Thoracic aorta (tissue), 2 donors: ENCODE results near the gene CHST10. TPM values are rescaled to one million over a fixed set of nuclear protein-coding genes. Genes with fewer than 3 reads are reported as not detected.

Source experiments
- ATAC-seq: fragments of 150-250 bp; one replicate; pipeline ENCODE4 v1.8.0; 2017; ENCODE audit warnings: low read depth; ENCODE audit not compliant: insufficient number of reproducible peaks, low FRiP score
- DNase-seq: peaks from one replicate; pipeline ENCODE4 v3.0.0-alpha.2; 2020; ENCODE audit warnings: low spot score
- H3K27ac ChIP-seq, 2 donors: fragments of 200-600 bp; sonication (generic); 1 replicate in 1 of 2; 2 replicates in 1 of 2; pipeline ENCODE4 v1.5.1; 2016; ENCODE audit warnings: mild to moderate bottlenecking in 2 of 2, moderate library complexity in 2 of 2
- H3K27me3 ChIP-seq: fragments of 200-600 bp; sonication (generic); replicated peaks from 2 replicates; pipeline ENCODE4 v1.6.0; 2016; ENCODE audit warnings: mild to moderate bottlenecking; ENCODE audit not compliant: insufficient read depth
- H3K36me3 ChIP-seq: fragments of 200-600 bp; sonication (generic); one replicate; pipeline ENCODE4 v1.5.1; 2016
- H3K4me1 ChIP-seq, 2 donors: fragments of 200-600 bp; sonication (generic); 1 replicate in 1 of 2; 2 replicates in 1 of 2; pipeline versions ENCODE4 v1.5.1 to v1.6.0; 2016; ENCODE audit warnings: low read depth in 2 of 2, mild to moderate bottlenecking in 1 of 2; ENCODE audit not compliant: control insufficient read depth in 1 of 2
- H3K4me3 ChIP-seq: fragments of 200-600 bp; sonication (generic); 2 replicates; pipeline ENCODE4 v1.5.1; 2016; ENCODE audit warnings: mild to moderate bottlenecking
- H3K9me3 ChIP-seq: fragments of 200-600 bp; sonication (generic); 2 replicates; pipeline ENCODE4 v1.5.1; 2016
- CTCF ChIP-seq: fragments of 200-600 bp; sonication (generic); IDR thresholded peaks from one replicate; pipeline ENCODE4 v1.5.1; 2019; ENCODE audit warnings: antibody characterized with exemption
- total RNA-seq, 2 donors: library from RNA; depleted of rRNA; stranded (reverse); fragments of >200 nt; gene quantifications; one replicate each; pipeline versions ENCODE4 v1.1.0 to v1.2.3, GENCODE V29; 2016

The CHST10 gene
- total RNA-seq, 2 donors from 2014 or later: 4.6 to 8.5 TPM

GRCh38 chr2:100416397-100416934, 1.0 kb downstream of the CHST10 start:
- no peak for TF ChIP-seq CTCF
- H3K36me3 ChIP-seq: no peaks in the 10 kb centered on the region
- H3K4me3 ChIP-seq: peak overlapping the region; percentile 81
- H3K27ac ChIP-seq: peak overlapping the region in 1 of 2 donors; percentile 65
- peaks cover 4 to 25% of the 10 kb centered on the region in 2 donors for H3K4me1 ChIP-seq
- no peaks in the 10 kb centered on the region for H3K9me3 ChIP-seq
- ATAC-seq (no peak), DNase-seq (no peak)
- H3K27me3 ChIP-seq: no peaks in the 10 kb centered on the region

GRCh38 chr2:100413571-100413970, 3.9 kb downstream of the CHST10 start:
- ATAC-seq (no peak), DNase-seq (no peak)
- H3K36me3 ChIP-seq: no peaks in the 10 kb centered on the region
- no peaks in the 10 kb centered on the region for H3K9me3 ChIP-seq
- no peaks in the 10 kb centered on the region for H3K27me3 ChIP-seq
- H3K4me1 ChIP-seq: peaks cover 4 to 25% of the 10 kb centered on the region in 2 donors
- TF ChIP-seq CTCF: no peak
- no peak overlapping the region for H3K27ac ChIP-seq
- no peak overlapping the region for H3K4me3 ChIP-seq

- H3K27ac ChIP-seq: no peak overlapping the region
- TF ChIP-seq CTCF: no peak
- DNase-seq: no peak
- no peak for ATAC-seq
- no peaks in the 10 kb centered on the region for H3K9me3 ChIP-seq
- peaks cover 4 to 25% of the 10 kb centered on the region in 2 donors for H3K4me1 ChIP-seq
- no peaks in the 10 kb centered on the region for H3K27me3 ChIP-seq
- no peak overlapping the region for H3K4me3 ChIP-seq
- no peaks in the 10 kb centered on the region for H3K36me3 ChIP-seq
These were observed 4.6 kb downstream of the CHST10 start for GRCh38 chr2:100412881-100413321.

- DNase-seq: no peak
- Histone ChIP-seq H3K9me3 (no peaks in the 10 kb centered on the region), H3K4me1 (peaks cover 4 to 25% of the 10 kb centered on the region in 2 donors), H3K36me3 (no peaks in the 10 kb centered on the region), H3K4me3 (no peak overlapping the region), H3K27ac (no peak overlapping the region), H3K27me3 (no peaks in the 10 kb centered on the region)
- no peak for ATAC-seq
- no peak for TF ChIP-seq CTCF
These were observed 5.0 kb downstream of the CHST10 start for GRCh38 chr2:100412466-100412865.

GRCh38 chr2:100411841-100412292, 5.6 kb downstream of the CHST10 start:
- ATAC-seq: no peak
- H3K4me1 ChIP-seq: peaks cover 4 to 25% of the 10 kb centered on the region in 2 donors
- no peak for TF ChIP-seq CTCF

More at GRCh38 chr2:100411841-100412292, 5.6 kb downstream of the CHST10 start:
- Histone ChIP-seq H3K9me3 (no peaks in the 10 kb centered on the region), H3K27me3 (no peaks in the 10 kb centered on the region), H3K4me3 (no peak overlapping the region), H3K36me3 (no peaks in the 10 kb centered on the region), H3K27ac (no peak overlapping the region)
- DNase-seq: no peak
